AG20443 (cell line): ENCODE results near the gene FNTB.
"Not testable (repeated sequence)": the region's sequence is repeated elsewhere in the genome, so short reads cannot be mapped to it uniquely, and the experiment has no call there.

Experiments used
- DNase-seq: peaks from one replicate; pipeline ENCODE4 v3.0.0; 2012; ENCODE audit warnings: low spot score, mixed read lengths

Gene FNTB

DNA sequence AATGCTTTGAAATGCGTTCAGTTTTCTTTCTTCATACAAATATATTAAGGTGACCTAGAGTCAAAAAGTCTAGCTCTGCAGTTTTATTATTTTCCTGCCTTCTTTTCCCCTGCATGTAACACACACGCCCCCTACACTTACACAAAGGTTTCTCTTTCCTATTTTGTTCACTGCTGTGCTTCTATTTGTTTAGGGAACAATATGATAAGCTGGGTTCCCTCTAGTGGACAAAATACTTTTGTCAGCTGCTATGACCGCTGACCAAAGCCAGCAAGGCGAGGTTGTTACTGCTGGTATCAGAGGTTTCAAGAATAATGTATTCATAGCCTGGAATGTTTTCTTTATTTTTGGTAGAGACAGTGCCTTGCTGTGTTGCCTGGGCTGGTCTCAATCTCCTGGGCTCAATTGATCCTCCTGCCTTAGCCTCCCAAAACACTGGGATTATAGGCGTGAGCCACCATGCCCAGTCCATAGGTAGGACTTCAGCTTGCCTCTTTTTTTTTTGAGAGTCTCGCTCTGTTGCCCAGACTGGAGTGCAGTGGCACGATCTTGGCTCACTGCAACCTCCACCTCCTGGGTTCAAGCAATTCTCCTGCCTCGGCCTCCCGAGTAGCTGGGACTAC lies 33.4 kb downstream of the FNTB start:
- DNase-seq: peak; percentile 76

DNA sequence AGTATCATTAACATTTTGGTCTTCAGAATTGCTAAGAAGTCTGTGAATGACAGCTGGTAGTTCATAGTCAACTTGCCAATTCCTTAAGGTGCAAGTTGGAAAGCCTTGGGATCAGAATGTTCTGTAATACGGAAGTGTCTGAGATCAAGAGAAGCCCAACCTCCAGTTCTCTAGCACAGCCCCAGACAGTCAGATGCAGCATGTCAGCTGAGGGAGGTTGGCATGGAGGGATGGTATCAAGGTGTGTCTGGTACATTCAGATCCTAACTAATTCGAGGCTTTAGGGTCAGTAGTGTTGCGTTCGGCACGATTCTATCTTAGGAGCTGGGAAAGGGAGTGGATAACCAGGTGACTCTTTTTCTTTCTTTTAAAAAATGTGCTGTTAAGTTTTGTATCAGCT lies 38.3 kb downstream of the FNTB start:
- DNase-seq: no peak

DNA sequence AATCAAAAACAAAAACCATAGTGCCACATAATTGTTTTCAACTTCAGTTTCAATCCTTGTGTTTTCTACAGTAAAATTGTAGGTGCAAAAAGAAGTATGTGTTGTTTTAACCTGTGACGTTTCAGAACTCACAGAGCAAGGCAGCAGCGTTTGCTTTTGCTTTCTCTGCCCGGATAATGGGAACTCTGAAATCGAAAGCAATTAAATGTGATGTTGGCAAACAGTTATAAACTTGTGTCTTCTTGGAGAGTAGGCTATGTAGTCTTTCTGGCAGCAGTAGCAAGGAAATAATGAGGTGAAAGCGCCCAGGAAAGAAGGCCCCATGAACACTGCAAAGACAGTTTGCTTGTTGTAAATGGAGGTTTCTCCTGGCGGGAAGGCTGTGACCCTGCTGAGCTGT lies 39.1 kb downstream of the FNTB start:
- DNase-seq: no peak

DNA sequence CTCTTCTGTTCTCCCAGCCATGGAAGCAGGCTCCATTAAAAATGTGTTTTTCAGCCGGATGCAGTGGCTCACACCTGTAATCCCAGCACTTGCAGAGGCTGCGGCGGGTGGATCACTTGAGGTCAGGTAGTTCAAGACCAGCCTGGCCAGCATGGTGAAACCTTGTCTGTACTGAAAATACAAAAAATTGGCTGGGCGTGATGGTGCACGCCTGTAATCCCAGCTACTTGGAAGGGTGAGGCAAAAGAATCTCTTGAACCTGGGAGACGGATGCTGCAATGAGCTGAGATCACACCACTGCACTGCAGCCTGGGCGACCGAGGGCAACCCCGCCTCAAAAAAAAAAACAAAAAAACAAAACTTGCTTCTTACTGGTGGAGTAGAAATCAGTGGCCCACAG lies 39.8 kb downstream of the FNTB start:
- no peak for DNase-seq

DNA sequence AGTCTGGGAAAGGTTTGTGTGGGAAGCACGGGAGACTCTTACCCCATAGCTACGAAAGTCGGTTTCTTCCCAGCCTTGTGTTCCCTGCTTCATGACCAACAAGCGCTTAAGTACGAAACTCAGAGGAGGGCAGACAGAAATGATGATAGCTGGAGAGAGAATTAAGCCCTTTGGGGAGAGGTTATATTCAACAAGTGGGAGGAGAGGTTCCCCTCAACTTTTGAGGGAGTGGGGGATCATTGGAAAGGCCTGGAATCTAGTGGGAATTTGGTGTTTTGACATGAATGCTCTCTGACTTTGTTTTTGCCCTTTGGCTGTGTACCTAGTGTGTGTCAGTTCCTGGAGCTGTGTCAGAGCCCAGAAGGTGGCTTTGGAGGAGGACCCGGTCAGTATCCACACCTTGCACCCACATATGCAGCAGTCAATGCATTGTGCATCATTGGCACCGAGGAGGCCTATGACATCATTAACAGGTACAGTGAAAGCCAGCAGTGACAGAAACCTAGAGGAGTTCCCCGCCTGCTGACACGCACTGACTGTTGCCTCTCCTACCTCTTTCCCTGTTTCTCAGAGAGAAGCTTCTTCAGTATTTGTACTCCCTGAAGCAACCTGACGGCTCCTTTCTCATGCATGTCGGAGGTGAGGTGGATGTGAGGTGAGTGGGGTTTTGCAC lies 40.6 kb downstream of the FNTB start:
- no peak for DNase-seq

DNA sequence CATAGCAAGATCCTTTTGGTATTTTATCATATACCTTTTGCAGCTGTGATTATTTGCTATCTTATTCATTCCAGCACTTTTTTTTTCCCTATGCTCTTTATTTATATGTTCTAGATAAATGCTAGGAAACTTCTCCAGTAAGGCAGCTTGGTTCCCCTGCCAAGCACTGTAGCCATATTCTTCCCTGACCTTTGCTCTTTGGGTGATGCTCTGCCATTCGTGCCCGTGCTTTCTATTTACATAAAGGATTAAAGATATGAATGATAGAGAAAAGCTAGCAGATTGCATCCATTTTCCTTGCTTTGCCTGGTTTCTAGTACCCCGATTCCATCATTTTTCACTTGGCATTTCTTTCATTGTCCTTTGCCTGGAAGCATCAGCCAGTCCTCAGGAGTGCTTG lies 42.2 kb downstream of the FNTB start:
- DNase-seq: no peak

DNA sequence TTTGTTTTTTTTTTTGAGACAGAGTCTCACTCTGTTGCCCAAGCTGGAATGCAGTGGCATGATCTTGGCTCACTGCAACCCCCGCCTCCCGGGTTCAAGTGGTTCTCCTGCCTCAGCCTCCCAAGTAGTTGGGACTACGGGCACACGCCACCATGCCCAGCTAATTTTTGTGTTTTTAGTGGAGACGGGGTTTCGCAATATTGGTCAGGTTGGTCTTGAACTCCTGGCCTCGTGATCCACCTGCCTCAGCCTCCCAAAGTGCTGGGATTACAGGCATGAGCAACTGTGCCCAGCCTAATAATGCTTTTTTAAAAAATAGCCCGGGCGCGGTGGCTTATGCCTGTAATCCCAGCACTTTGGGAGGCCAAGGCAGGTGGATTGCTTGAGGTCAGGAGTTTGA lies 44.6 kb downstream of the FNTB start:
- DNase-seq: not testable (repeated sequence)

DNA sequence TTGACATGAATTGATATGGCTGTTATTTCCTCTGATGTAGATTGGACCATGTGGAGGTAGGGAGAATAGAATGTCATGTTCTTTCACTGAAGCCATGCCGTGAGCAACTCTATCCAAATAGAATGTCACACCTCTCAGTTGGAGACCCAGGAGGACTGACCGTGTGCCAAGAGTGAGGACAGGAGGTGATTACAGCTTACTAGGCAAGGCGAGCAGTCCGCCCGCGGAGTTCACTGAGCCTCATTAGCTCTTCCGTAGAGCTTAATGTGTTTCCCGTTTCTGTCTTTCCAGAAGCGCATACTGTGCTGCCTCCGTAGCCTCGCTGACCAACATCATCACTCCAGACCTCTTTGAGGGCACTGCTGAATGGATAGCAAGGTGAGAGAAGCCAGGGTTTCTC lies 45.6 kb downstream of the FNTB start:
- DNase-seq: no peak

DNA sequence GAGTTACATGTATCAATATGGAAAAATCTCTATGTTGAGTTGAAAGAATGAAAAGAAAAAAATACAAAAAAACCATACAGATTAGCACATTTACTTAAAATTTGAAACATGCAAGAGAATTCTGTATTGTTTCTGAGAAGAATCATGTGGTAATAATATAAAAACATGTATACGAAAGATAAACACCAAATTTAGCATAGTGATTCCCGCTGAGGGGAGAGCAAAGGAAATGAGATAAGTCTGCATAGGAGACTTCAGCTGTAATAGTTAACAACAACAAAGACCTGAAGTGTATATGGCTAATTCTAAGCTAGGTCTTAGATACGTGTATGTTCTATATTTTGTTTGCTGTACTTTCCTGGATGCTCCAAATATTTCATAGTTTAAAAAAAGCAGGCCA lies 46.5 kb downstream of the FNTB start:
- DNase-seq: no peak

DNA sequence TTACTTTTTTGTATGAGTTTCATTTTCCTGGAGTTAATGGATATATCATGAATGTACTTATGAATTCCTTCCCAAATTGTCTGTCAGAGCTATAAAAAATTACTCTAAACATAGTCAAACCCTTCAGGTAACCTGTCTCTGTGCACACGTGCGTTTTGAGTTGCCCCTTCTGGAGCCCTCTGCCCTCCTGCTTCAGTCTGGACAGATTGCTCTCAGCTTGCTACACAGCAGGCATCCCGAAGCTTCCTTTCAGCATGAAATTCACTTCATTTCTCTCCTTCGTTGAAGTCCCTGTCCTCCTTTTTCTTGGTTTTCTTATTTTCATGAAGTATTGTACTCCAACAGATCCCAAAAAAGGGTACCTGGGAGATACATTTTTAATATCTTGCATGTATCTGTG lies 47.3 kb downstream of the FNTB start:
- DNase-seq: no peak

DNA sequence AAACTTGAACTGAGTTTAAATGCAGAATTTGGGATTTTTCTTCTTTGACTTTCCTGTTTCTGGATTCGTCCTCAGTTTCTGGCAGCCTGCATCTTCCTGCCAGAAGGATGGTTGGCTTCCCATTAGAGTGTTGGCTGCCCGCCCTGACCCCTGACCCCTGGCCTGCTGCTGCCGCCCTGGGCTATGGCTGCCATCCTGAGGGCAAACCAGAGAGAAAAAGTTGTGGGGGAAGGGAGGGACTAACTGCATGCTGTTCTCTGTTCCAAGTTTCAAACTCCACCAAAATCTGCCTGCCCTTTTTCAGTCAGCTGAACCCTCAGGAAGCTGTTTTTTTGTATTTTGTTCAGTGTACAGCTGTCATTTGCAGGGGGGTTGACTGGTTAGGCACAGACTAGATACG lies 48.4 kb downstream of the FNTB start:
- DNase-seq: no peak

DNA sequence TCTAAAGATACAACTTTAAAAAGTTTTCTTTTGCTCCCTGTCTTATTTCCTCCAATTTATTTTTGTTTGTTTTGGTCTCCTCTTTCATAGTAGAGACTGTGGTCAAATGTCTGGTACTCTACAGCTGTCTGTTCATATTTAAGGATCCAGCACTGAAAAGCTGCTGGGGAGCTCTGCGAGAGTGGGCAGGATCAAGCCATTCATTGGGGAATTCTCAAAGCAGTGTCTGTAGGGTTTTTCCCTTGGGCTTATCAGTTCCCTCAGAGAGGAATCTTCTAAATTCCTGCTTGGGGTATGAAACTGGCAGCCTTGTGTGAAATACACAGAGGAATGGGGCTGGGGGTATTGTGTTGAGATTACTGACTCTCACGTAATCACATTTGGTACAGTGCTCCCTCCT lies 52.3 kb downstream of the FNTB start:
- DNase-seq: no peak

DNA sequence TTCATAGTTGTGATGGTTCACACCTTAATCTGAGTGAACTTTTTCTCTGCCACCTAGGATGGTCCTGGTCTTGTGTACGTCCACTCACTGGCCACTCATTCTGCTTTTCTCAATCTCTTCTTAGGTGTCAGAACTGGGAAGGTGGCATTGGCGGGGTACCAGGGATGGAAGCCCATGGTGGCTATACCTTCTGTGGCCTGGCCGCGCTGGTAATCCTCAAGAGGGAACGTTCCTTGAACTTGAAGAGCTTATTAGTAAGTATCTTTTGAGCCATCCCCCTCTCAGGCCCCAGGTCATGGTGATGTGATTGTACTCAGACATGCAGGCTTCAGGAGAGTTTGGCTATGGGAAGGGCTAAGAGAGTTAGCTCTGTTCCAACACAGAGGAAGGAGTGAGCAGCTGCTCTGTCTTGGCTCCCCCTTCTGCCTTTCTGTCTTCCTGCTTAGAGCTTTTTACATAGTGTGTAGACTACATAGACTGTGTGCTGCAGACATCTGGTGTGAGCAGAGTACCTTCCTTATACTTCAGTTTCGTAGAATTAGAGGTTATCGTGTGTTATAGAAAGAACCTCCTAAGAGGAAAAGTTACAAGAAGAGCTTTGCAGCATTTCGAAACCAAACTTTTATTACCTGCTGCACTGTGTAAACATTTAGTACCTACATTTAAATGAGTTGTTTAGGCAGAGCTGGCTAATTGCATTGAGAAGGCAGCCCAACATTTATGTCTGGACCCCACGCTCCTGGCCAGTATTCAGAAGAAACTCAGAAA lies 54.2 kb downstream of the FNTB start:
- no peak for DNase-seq

DNA sequence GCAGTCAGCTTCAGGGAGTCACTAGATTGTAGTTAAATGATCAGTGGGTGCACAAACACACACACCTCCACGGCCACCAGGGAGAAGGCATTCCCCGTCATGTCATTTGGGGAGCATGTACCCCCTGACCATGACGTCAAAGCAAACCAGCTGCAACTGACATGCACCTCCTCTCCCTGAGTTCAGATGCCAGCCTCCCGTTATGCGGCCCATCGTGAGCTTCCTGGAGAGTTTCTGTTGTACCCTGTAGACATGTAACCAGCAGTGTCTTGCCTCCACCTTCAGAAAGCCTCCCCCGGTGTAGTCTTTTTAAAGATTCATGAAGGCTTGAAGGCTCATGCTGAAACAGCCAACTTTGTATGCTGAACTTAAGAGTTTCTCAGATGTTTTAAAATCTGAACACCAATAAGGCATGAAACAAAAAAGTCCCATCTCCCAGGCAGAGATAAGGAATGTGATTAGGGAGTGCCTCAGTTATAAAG lies 54.8 kb downstream of the FNTB start:
- DNase-seq: no peak

DNA sequence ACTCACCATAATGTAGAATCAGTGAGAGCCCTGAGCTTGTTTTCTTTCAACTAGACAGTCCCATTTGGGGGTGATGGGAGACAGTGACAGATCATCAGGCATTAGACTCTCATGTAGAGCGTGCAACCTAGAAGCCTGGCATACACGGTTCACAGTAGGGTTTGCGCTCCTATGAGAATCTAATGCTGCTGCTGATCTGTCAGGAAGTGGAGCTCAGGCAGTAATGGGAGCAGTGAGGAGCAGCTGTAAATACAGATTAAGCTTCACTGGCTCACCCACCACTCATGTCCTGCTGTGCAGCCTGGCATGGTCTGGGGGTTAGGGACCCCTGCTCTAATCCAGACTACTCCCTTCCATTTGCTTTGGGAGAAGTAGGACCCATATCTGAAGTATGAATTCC lies 55.6 kb downstream of the FNTB start:
- DNase-seq: no peak

DNA sequence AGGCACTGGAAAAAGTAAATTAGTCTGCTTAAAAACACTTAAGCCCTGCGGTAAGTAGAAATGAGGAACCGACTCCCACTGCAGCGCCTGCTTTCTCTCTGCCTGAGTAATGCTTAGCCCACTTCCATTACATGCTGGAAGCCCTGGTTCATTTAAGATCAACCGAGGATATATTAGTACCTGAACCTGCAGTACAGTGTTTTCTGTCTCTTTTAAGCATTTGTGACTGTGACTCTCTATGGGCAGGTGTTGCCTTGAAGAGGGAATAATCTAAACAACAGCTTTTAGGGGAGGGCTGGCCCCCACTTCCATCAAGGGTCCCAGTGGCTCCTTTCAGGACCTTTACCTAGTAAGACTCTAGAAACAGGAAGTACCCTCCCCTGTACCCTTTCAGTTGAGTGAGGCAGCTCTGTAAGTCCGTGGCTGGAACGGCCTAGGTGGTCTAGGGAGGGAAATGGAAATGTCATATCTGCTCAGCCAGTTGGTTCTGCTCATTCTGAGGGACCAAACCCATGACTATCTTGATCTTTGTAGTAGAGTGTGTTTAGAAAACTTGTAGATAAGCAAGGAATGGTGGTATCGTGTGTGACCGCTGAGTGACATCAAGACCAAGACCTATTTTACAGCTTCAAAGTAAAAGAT lies 56.2 kb downstream of the FNTB start:
- DNase-seq: no peak

DNA sequence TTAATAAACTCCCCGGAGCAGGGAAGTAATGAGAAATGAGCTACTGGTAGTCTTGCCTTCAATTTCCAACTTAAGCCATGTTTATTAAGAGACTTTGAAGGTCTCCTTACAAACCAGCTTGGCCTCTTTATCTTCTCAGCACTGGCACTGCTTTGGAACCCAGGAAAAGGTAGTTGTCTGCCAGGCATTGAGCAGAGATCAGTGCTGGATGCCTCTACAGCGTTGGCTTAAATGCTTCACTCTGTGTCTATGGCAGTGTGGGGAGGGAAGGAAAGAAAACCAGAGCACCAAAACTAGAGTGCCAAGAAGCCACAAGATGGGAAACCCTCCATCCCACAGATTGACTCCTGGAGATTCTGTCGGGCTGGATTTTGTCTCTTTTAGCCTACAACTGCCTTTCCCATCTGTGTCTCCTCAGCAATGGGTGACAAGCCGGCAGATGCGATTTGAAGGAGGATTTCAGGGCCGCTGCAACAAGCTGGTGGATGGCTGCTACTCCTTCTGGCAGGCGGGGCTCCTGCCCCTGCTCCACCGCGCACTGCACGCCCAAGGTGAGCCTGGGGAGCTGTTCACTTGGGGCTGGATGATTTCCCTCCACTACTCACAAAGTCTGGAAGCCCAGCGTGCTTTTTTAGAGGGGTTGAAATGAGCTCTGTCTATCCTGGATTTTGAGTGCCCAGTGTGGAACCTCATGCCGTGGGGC lies 57.3 kb downstream of the FNTB start:
- no peak for DNase-seq

DNA sequence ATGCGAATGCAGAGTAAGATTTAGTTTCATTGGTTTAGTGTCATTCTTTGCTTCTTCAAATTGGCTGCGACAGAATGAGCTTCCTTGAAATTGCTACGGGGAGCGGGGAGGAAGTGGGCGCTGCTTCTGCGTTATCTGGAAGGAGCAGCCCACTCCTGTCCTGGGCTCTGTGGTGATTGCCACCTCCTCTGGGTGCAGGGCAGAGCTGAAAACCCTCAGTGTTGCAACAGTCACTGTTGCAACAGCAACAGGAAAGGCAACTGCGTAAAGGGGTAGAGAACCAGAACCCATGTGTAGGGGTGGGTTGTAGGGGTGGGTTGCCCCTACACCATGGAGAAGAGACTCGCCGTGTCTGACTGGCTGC lies 57.9 kb downstream of the FNTB start:
- DNase-seq: no peak

DNA sequence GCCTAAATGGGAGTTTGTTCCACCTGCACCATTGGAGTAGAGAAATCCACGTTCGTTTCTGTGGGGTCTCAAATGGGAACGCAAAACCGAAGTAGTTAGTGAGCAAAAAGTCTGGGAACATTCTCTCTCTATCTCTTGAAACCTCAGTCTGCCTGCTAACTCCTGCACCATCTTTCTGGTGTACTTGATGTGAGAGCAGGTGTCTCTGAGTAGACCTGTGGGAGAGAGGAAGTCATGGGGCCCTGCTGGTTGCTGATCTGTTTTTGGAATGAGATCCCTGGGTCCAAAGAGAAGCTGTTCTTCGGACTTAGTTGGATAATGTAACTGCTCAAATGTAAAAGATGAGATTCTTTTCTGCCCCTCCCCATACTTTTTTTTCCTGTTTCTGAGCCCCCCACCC lies 58.3 kb downstream of the FNTB start:
- no peak for DNase-seq

DNA sequence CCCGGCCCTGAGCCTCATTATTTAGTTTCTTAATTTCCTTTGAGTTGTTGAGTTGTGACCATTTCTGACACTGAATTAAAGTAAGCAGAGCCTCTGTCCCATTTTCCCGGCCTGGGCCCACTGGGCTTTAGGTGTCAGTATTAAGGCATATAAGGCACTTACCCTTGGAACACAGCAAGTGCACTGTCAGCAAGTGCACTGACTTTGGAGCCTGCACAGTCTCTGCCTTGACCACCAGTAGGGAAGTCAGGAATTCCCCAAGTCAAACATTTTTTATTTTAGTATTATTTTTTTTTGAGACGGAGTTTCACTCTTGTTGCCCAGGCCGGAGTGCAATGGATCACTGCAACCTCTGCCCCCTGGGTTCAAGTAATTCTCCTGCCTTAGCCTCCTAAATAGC lies 59.0 kb downstream of the FNTB start:
- DNase-seq: no peak

DNA sequence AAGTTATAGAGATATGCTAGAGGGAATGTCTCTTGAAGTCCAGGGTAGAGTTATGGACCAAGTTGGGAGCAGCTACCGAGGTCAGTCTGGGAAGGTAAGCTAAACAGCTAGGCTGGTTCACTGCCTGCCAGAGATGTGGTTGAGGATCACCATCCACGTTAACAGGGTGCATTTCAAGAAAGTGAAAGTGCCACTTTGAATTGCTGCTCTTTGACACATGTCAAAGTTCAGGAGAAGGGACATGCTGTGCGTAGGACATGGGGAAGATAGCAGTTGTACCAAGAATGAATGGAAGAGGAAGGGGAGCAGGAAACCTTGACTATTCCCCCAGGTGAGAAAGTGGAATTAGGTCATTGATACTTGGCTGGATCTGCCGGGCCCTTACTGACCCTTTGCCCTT lies 66.1 kb downstream of the FNTB start:
- no peak for DNase-seq

DNA sequence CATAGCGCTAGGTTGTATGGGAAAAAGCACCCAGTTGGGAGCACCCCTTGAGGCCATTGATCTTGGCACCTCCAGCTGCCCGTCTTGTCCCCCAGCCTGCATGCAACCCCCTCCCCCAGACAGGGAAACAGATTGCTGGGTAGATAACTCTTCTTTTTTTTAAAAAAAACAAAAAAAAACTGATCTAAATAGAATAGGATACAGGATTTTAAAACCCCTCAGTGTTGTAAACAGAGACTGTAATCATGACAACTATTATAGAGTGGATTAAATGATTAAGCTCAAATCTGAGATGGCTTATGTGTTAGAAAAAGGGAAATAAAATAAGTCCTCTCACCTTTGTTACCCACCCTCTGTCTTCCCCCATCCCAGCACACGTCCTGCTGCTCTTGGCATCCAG lies 66.8 kb downstream of the FNTB start:
- DNase-seq: no peak
